ENCODE results near the gene TMEM121B.
A peak's percentile ranks its signal among the peaks of the same experiment; 100 is the strongest.

The TMEM121B gene

DNA sequence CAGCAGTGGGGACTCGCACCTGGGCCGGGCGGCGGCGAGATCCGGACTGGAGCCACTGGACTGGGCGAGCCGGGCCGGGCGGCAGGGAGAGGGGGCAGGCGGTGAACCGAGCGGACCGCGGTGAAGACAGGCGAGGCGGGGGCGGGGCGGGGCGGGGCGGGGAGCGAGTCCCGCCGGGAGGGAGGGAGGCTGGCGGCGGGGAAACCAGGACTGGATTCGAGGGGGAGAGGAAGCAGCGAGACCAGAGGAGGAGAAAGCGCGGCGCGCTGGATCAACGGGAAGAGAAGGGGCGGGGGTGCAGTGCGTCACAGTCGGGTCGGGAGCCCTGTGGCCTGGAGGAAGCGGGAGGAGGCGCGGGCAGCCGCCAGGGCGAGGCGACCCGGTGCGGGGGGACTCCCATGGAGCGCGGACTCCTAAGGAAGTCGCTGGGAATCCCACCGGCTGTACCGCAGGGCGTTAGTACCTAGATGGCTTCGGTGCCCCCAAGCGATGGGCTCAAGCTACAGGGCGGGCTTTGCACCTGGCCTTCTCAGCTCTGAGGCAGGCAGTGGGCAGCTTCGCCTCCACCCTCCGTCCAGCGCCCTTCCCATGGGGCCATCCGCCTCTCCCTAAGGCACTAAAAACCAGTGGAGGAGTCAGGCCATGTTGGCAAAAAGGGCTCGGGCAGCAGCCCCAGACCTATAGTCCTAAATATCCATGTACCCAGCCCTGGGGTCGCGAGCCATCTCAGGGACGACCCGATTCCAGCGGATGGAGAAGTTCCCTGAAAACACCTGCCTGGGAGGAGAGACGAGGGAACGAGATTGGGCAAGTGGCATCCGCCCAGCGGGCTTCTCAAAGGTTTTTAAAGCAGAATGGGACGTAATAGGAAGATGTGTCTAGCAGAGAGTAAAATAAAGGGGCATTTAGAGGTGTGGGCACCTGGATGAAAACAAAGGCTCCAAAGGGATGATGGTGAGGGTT, at the start of gene TMEM121B:
TMEM121B (minus strand) TSS at position 128 of the 963 bp plus-strand sequence. CDS start 233 bp downstream, outside the sequence.
- Histone ChIP-seq H3K4me3 (ENCODE audit: low read length) (peak within 1 kb of the TSS; percentile 61; the same call in 1 of the 2 replicates), H3K9me3 (ENCODE audit: control insufficient read depth, insufficient read depth, low read length) (no peaks in the 10 kb centered on the region), H3K27me3 (ENCODE audit: control insufficient read depth, insufficient read depth, low read length) (no peaks in the 10 kb centered on the region), H3K27ac (ENCODE audit: low read length) (no peak within 1 kb of the TSS), H3K36me3 (ENCODE audit: control insufficient read depth, insufficient read depth, low read length) (no peaks in the 10 kb centered on the region), H3K4me1 (ENCODE audit: control insufficient read depth, insufficient read depth, low read length) (peaks cover 7% of the 10 kb centered on the region)
- WGBS (ENCODE audit: insufficient coverage, insufficient read length) = no CpG with 5 or more reads among the region's 69 CpGs
- DNase-seq (ENCODE audit: low read depth, low spot score) = peak; percentile 83

DNA sequence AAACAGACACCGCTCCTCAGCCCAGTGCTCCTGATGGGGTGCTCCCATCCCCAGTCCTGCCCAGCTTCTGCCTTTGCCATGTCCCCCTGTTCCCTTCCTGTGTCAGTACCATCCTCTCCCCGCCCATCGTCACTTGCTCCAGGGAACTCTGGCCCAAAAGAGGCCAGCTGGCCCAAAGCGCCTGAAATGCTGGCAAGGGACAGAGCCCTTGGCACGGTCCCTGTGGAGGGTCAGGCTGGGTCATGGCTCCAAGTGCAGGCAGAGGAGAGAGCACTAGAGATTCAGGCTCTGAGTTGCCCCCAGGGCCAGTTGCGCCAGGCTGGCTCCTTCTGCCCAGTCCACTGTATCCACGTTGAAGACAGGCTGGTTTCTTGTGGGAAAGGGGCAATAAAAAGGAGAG, 46.3 kb upstream of the TMEM121B start:
- no peaks in the 10 kb centered on the region; the same call in 1 of the 2 replicates for H3K4me1 ChIP-seq (ENCODE audit: control insufficient read depth, insufficient read depth, low read length)
- H3K27me3 ChIP-seq (ENCODE audit: control insufficient read depth, insufficient read depth, low read length) = no peaks in the 10 kb centered on the region
- no peak for DNase-seq (ENCODE audit: low read depth, low spot score)
- no CpG with 5 or more reads among the region's 7 CpGs for WGBS (ENCODE audit: insufficient coverage, insufficient read length)
- no peak overlapping the region for H3K4me3 ChIP-seq (ENCODE audit: low read length)
- no peaks in the 10 kb centered on the region for H3K9me3 ChIP-seq (ENCODE audit: control insufficient read depth, insufficient read depth, low read length)
- H3K36me3 ChIP-seq (ENCODE audit: control insufficient read depth, insufficient read depth, low read length) = no peaks in the 10 kb centered on the region
- H3K27ac ChIP-seq (ENCODE audit: low read length) = no peak overlapping the region

DNA sequence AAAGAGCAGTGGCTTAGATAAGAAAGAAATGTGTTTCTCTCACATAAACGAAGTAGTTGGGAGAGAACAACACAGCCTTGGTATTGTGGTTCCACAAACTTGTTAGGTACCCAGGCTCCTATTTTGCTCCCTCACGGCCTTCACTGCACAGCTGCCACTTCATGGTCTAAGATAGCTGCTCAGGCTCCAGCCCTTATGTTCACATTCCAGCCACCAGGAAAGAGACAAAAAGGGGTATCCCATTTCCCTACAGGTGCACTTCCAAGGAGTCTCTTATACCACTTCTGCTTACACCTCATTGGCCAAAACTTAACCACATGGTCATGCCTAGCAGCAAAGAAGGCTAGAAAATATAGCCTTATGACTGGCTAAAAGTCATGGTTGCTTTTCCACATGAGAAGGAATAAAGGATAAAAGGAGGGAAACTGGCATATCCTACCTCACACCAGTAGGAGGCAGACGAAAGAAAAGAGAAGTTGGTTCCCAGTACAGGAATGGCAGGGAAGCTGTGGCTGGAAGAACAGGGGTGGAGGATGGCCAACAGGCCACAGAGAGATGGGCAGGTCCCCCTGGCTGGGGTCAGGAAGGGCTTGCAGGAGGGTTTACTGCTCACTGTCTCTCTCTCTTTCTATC, 43.3 kb upstream of the TMEM121B start:
- no peak for DNase-seq (ENCODE audit: low read depth, low spot score)
- Histone ChIP-seq H3K27ac (ENCODE audit: low read length) (no peak overlapping the region), H3K36me3 (ENCODE audit: control insufficient read depth, insufficient read depth, low read length) (no peaks in the 10 kb centered on the region), H3K9me3 (ENCODE audit: control insufficient read depth, insufficient read depth, low read length) (no peaks in the 10 kb centered on the region), H3K27me3 (ENCODE audit: control insufficient read depth, insufficient read depth, low read length) (no peaks in the 10 kb centered on the region), H3K4me1 (ENCODE audit: control insufficient read depth, insufficient read depth, low read length) (no peaks in the 10 kb centered on the region; the same call in 1 of the 2 replicates), H3K4me3 (ENCODE audit: low read length) (no peak overlapping the region)
- WGBS (ENCODE audit: insufficient coverage, insufficient read length) = no CpG with 5 or more reads among the region's 3 CpGs

DNA sequence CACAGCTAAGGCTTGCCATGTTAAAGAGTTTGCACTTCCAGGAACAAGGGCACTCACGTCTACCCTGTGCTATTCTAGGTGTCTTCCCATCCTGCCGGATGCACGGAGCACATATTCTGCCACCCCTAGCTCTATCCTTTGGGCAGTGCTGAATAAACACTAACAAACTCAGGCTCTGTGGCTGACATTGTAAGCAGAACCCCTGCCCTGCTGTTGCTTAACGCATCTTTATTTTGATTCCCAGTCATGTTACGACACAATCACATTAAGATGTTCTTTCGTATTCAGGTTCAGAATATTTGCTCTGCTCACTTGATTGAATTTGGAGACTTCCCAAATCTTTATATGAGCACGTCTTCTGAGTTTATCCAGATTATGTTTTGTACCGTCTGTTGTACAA, 41.6 kb upstream of the TMEM121B start:
- H3K9me3 ChIP-seq (ENCODE audit: control insufficient read depth, insufficient read depth, low read length) = no peaks in the 10 kb centered on the region
- WGBS (ENCODE audit: insufficient coverage, insufficient read length) = no CpG with 5 or more reads among the region's 8 CpGs
- no peaks in the 10 kb centered on the region for H3K27me3 ChIP-seq (ENCODE audit: control insufficient read depth, insufficient read depth, low read length)
- DNase-seq (ENCODE audit: low read depth, low spot score) = no peak
- H3K4me3 ChIP-seq (ENCODE audit: low read length) = no peak overlapping the region
- H3K36me3 ChIP-seq (ENCODE audit: control insufficient read depth, insufficient read depth, low read length) = no peaks in the 10 kb centered on the region
- no peak overlapping the region for H3K27ac ChIP-seq (ENCODE audit: low read length)
- H3K4me1 ChIP-seq (ENCODE audit: control insufficient read depth, insufficient read depth, low read length) = no peaks in the 10 kb centered on the region; the same call in 1 of the 2 replicates

DNA sequence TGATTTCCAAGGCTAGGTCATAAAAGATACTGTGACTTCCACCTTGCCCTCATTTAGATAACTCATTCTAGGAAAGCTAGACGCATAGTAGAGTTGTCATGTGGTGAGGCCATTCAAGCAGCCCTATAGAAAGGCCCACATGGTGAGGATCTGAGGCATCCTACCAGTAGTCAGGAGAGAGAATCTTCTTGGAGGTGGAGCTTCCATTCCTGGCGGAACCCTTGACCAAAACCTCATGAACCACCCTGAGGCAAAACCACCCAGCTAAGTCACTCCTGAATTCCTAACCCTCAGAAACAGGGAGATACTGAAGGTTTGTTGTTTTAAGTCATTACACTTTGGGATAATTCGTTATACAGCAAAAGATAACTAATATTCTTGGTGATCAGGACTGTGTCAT, 40.8 kb upstream of the TMEM121B start:
- WGBS (ENCODE audit: insufficient coverage, insufficient read length) = no CpG with 5 or more reads among the region's 3 CpGs
- Histone ChIP-seq H3K27me3 (ENCODE audit: control insufficient read depth, insufficient read depth, low read length) (no peaks in the 10 kb centered on the region), H3K36me3 (ENCODE audit: control insufficient read depth, insufficient read depth, low read length) (no peaks in the 10 kb centered on the region), H3K4me3 (ENCODE audit: low read length) (no peak overlapping the region), H3K9me3 (ENCODE audit: control insufficient read depth, insufficient read depth, low read length) (no peaks in the 10 kb centered on the region), H3K27ac (ENCODE audit: low read length) (no peak overlapping the region), H3K4me1 (ENCODE audit: control insufficient read depth, insufficient read depth, low read length) (no peaks in the 10 kb centered on the region; the same call in 1 of the 2 replicates)
- DNase-seq (ENCODE audit: low read depth, low spot score) = no peak

DNA sequence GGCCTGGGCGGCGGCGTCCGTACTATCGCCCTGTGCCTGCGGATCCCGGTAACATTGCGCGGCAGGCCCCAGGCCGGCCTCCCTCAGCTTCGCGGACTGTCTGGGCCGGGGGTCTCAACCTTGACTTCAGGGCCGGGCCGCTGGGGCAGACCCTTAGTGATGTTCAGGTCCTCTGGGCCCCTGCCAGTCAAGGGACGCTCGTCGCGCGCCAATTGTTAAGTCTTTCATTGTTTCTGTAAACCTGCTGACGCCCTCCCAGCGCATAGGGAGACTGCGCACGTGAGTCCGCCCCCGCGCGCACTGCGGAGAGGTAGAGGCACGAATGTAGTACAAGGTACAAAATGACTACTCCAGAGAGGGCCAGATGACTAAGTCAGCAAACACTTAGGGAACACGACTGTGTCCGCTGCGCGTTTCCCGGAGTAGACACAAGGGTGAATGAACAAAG, 38.4 kb upstream of the TMEM121B start:
- WGBS (ENCODE audit: insufficient coverage, insufficient read length) = no CpG with 5 or more reads among the region's 35 CpGs
- H3K36me3 ChIP-seq (ENCODE audit: control insufficient read depth, insufficient read depth, low read length) = no peaks in the 10 kb centered on the region
- H3K27me3 ChIP-seq (ENCODE audit: control insufficient read depth, insufficient read depth, low read length) = no peaks in the 10 kb centered on the region
- DNase-seq (ENCODE audit: low read depth, low spot score) = no peak
- H3K9me3 ChIP-seq (ENCODE audit: control insufficient read depth, insufficient read depth, low read length) = no peaks in the 10 kb centered on the region
- peak overlapping the region; percentile 81; the same call in 1 of the 2 replicates for H3K4me3 ChIP-seq (ENCODE audit: low read length)
- no peaks in the 10 kb centered on the region; the same call in 1 of the 2 replicates for H3K4me1 ChIP-seq (ENCODE audit: control insufficient read depth, insufficient read depth, low read length)
- no peak overlapping the region for H3K27ac ChIP-seq (ENCODE audit: low read length)

DNA sequence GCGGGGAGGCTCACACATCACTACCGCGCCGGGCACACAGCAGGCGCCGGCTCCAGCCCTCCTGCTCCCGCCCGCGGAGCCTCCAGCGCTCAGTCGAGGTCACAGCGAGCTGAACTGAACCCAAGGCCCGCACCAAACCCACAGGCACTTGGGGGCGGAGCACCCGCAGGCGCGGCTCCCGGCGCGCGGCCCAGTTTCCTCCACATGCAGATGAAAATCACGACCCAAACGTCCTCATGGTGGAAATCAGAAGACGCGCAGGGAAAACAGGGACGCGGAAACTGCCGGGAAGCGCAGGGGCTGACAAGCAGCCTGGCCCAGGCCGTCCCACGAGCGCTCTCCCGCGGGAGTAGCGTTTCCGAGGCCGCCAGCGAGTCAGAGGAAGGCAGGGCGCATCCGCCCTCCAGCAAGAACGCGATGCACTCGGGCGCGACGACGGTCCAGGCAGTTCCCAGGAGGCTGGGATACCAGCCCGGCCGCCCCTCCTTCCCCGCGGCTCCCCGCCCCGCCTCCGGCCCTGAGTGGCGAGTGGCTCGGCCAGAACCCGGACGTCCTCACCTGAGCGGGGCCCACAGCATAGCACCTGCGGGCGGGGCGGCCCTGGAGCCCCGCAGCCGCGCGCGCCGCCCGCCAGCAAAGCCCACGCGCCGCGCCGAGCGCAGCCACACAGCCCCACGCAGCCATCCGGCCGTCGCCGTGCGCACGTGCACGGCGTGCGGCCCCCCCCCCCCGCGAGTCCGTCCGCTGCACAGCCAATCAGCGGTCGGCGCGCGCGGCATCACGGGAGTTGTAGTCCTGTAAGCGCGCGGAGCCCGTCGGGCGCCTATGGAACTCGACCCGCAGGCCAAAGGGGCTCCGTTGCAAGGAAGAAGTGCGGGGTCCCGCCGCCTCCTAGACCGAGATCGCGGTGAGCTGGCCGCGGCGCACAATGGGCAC, 37.7 kb upstream of the TMEM121B start, which contains the start of gene HDHD5:
HDHD5 (minus strand) TSS at position 710 of the 936 bp plus-strand sequence; CDS start at position 684, 26 bp downstream.
- no peak for DNase-seq (ENCODE audit: low read depth, low spot score)

DNA sequence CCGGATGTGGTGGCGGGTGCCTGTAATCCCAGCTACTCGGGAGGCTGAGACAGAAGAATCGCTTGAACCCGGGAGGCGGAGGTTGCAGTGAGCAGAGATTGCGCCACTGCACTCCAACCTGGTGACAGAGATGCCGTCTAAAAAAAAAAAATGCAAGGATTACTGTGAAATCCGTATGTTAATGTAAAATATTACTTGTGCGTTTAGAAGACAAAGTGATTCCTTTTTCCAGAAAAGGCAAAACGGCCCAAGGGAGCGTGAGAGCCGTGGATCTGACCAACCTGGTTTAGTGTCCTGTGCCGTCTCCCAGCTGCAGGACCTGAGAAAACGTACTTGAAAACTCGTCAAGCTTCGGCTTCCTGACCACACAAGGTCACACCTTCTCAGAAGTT, 37.0 kb upstream of the TMEM121B start:
- no peaks in the 10 kb centered on the region; the same call in 1 of the 2 replicates for H3K4me1 ChIP-seq (ENCODE audit: control insufficient read depth, insufficient read depth, low read length)
- H3K36me3 ChIP-seq (ENCODE audit: control insufficient read depth, insufficient read depth, low read length) = no peaks in the 10 kb centered on the region
- no peaks in the 10 kb centered on the region for H3K9me3 ChIP-seq (ENCODE audit: control insufficient read depth, insufficient read depth, low read length)
- peak overlapping the region; percentile 81; the same call in 1 of the 2 replicates for H3K4me3 ChIP-seq (ENCODE audit: low read length)
- H3K27me3 ChIP-seq (ENCODE audit: control insufficient read depth, insufficient read depth, low read length) = no peaks in the 10 kb centered on the region
- WGBS (ENCODE audit: insufficient coverage, insufficient read length) = no CpG with 5 or more reads among the region's 17 CpGs
- H3K27ac ChIP-seq (ENCODE audit: low read length) = no peak overlapping the region
- DNase-seq (ENCODE audit: low read depth, low spot score) = no peak

More for the DNA sequence above, 37.7 kb upstream of the TMEM121B start, which contains the start of gene HDHD5:
- WGBS (ENCODE audit: insufficient coverage, insufficient read length) = no CpG with 5 or more reads among the region's 114 CpGs
- H3K9me3 ChIP-seq (ENCODE audit: control insufficient read depth, insufficient read depth, low read length) = no peaks in the 10 kb centered on the region
- no peaks in the 10 kb centered on the region; the same call in 1 of the 2 replicates for H3K4me1 ChIP-seq (ENCODE audit: control insufficient read depth, insufficient read depth, low read length)
- H3K27ac ChIP-seq (ENCODE audit: low read length) = no peak within 1 kb of the TSS
- H3K36me3 ChIP-seq (ENCODE audit: control insufficient read depth, insufficient read depth, low read length) = no peaks in the 10 kb centered on the region
- no peaks in the 10 kb centered on the region for H3K27me3 ChIP-seq (ENCODE audit: control insufficient read depth, insufficient read depth, low read length)
- peak within 1 kb of the TSS; percentile 81 for H3K4me3 ChIP-seq (ENCODE audit: low read length)

DNA sequence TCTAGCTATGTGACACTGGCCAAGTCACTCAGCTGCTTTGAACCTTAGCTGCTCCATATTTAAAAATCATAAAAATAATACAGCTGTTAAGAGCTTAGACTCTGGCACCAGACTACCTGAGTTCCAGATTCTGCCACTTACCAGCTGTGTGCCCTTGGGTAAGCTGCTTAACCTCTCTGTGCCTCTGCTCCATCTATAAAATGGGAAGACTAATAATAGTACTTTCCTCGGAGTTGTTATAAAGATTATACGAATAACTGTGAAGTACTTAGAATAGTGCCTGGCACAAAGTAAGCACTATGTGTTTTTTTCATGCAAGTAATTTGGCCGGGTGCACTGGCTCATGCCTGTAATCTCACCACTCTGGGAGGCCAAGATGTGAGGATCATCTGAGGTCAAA, 36.6 kb upstream of the TMEM121B start:
- no peak for DNase-seq (ENCODE audit: low read depth, low spot score)
- no peaks in the 10 kb centered on the region; the same call in 1 of the 2 replicates for H3K4me1 ChIP-seq (ENCODE audit: control insufficient read depth, insufficient read depth, low read length)
- H3K27me3 ChIP-seq (ENCODE audit: control insufficient read depth, insufficient read depth, low read length) = no peaks in the 10 kb centered on the region
- H3K36me3 ChIP-seq (ENCODE audit: control insufficient read depth, insufficient read depth, low read length) = no peaks in the 10 kb centered on the region
- no peak overlapping the region for H3K27ac ChIP-seq (ENCODE audit: low read length)
- H3K9me3 ChIP-seq (ENCODE audit: control insufficient read depth, insufficient read depth, low read length) = no peaks in the 10 kb centered on the region
- WGBS (ENCODE audit: insufficient coverage, insufficient read length) = no CpG with 5 or more reads among the region's 3 CpGs
- no peak overlapping the region for H3K4me3 ChIP-seq (ENCODE audit: low read length)
